Measurements from ENCODE around the gene FGGY. TPM values are rescaled to one million over a fixed set of nuclear protein-coding genes. Genes with fewer than 3 reads are reported as not detected.

The FGGY gene
- total RNA-seq, 1 experiment from 2014 or later: 6.4 TPM

GRCh38 chr1:59427784-59428183 is 130.9 kb downstream of the FGGY start:
- H3K9me3 Mint-ChIP-seq (ENCODE audit: unreplicated experiment): no peaks in the 10 kb centered on the region
- no peaks in the 10 kb centered on the region for H3K27me3 Mint-ChIP-seq (ENCODE audit: insufficient read depth, unreplicated experiment)
- H3K4me3 Mint-ChIP-seq (ENCODE audit: unreplicated experiment): no peak overlapping the region
- no peaks in the 10 kb centered on the region for H3K36me3 Mint-ChIP-seq (ENCODE audit: insufficient read depth, unreplicated experiment)
- H3K9me3 ChIP-seq: no peaks in the 10 kb centered on the region
- H3K27ac Mint-ChIP-seq (ENCODE audit: unreplicated experiment): no peak overlapping the region
- H3K27me3 ChIP-seq (replicated peaks; ENCODE audit: control insufficient read depth, insufficient read depth, low read length): no peaks in the 10 kb centered on the region
- CTCF ChIA-PET: no interaction called here
- no peaks in the 10 kb centered on the region for H3K36me3 ChIP-seq (ENCODE audit: control insufficient read depth, insufficient read depth, low read length)
- no peak overlapping the region for H3K4me3 ChIP-seq (ENCODE audit: low read depth, low read length)
- no peak for DNase-seq
- TF ChIP-seq, protein P1, sequence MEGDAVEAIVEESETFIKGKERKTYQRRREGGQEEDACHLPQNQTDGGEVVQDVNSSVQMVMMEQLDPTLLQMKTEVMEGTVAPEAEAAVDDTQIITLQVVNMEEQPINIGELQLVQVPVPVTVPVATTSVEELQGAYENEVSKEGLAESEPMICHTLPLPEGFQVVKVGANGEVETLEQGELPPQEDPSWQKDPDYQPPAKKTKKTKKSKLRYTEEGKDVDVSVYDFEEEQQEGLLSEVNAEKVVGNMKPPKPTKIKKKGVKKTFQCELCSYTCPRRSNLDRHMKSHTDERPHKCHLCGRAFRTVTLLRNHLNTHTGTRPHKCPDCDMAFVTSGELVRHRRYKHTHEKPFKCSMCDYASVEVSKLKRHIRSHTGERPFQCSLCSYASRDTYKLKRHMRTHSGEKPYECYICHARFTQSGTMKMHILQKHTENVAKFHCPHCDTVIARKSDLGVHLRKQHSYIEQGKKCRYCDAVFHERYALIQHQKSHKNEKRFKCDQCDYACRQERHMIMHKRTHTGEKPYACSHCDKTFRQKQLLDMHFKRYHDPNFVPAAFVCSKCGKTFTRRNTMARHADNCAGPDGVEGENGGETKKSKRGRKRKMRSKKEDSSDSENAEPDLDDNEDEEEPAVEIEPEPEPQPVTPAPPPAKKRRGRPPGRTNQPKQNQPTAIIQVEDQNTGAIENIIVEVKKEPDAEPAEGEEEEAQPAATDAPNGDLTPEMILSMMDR (IDR thresholded peaks at IDR 0.05; ENCODE audit: insufficient read depth in 1 of 2, low read depth in 1 of 2, low read length in 1 of 2, severe bottlenecking in 1 of 2, unreplicated experiment in 1 of 2): no peak
- intact Hi-C loops (cut with micrococcal nuclease; ENCODE audit: unreplicated experiment): no loop called here
- POLR2A ChIA-PET: no interaction called here
- peaks cover 6% of the 10 kb centered on the region; the same call in 1 of the 2 replicates for H3K4me1 ChIP-seq
- H3K4me1 Mint-ChIP-seq (ENCODE audit: low read depth, unreplicated experiment): no peaks in the 10 kb centered on the region
- no TSS peak for BruUV-seq (replicated peaks)

DNA sequence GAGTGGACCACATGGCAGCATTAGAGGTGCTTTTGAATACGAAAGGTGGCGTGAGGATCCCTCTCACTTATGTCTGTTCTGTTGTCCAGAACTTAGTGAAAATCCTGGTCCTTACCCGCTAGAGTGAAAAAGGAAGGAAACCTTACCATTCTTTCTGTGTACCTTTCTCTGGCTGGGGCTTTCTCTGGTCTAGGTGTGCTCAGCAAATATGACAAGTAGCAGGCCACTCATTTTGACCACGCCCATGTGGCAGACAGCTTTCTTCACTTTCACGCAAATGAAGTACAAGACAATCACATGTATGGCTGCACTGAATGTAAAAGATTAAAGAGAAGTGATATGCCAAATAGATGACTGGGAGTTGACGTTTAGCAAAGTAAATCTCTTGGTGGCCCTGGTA is 131.9 kb downstream of the FGGY start:
- Histone ChIP-seq H3K4me3 (ENCODE audit: low read depth, low read length) (no peak overlapping the region), H3K9me3 (no peaks in the 10 kb centered on the region), H3K27me3 (replicated peaks; ENCODE audit: control insufficient read depth, insufficient read depth, low read length) (no peaks in the 10 kb centered on the region), H3K36me3 (ENCODE audit: control insufficient read depth, insufficient read depth, low read length) (no peaks in the 10 kb centered on the region), H3K4me1 (peaks cover 7% of the 10 kb centered on the region; the same call in 1 of the 2 replicates)
- intact Hi-C loops (cut with micrococcal nuclease; ENCODE audit: unreplicated experiment): no loop called here
- no peaks in the 10 kb centered on the region for H3K9me3 Mint-ChIP-seq (ENCODE audit: unreplicated experiment)
- H3K27me3 Mint-ChIP-seq (ENCODE audit: insufficient read depth, unreplicated experiment): no peaks in the 10 kb centered on the region
- H3K4me3 Mint-ChIP-seq (ENCODE audit: unreplicated experiment): no peak overlapping the region
- TF ChIP-seq, protein P1 (IDR thresholded peaks at IDR 0.05; ENCODE audit: insufficient read depth in 1 of 2, low read depth in 1 of 2, low read length in 1 of 2, severe bottlenecking in 1 of 2, unreplicated experiment in 1 of 2): no peak
- BruUV-seq (replicated peaks): no TSS peak
- no peak overlapping the region for H3K27ac Mint-ChIP-seq (ENCODE audit: unreplicated experiment)
- H3K4me1 Mint-ChIP-seq (ENCODE audit: low read depth, unreplicated experiment): no peaks in the 10 kb centered on the region
- H3K36me3 Mint-ChIP-seq (ENCODE audit: insufficient read depth, unreplicated experiment): no peaks in the 10 kb centered on the region
- no peak for DNase-seq
- CTCF ChIA-PET: no interaction called here
- POLR2A ChIA-PET: no interaction called here

- Mint-ChIP-seq H3K27ac (ENCODE audit: unreplicated experiment) (no peak overlapping the region), H3K36me3 (ENCODE audit: insufficient read depth, unreplicated experiment) (no peaks in the 10 kb centered on the region), H3K4me3 (ENCODE audit: unreplicated experiment) (no peak overlapping the region), H3K4me1 (ENCODE audit: low read depth, unreplicated experiment) (no peaks in the 10 kb centered on the region), H3K9me3 (ENCODE audit: unreplicated experiment) (no peaks in the 10 kb centered on the region), H3K27me3 (ENCODE audit: insufficient read depth, unreplicated experiment) (no peaks in the 10 kb centered on the region)
- Histone ChIP-seq H3K27me3 (replicated peaks; ENCODE audit: control insufficient read depth, insufficient read depth, low read length) (no peaks in the 10 kb centered on the region), H3K4me3 (ENCODE audit: low read depth, low read length) (no peak overlapping the region), H3K4me1 (peaks cover 7% of the 10 kb centered on the region; the same call in 1 of the 2 replicates), H3K9me3 (no peaks in the 10 kb centered on the region), H3K36me3 (ENCODE audit: control insufficient read depth, insufficient read depth, low read length) (no peaks in the 10 kb centered on the region)
- no peak for DNase-seq
- no TSS peak for BruUV-seq (replicated peaks)
- intact Hi-C loops (cut with micrococcal nuclease; ENCODE audit: unreplicated experiment): no loop called here
- CTCF ChIA-PET: no interaction called here
- POLR2A ChIA-PET: no interaction called here
- TF ChIP-seq, protein P1 (IDR thresholded peaks at IDR 0.05; ENCODE audit: insufficient read depth in 1 of 2, low read depth in 1 of 2, low read length in 1 of 2, severe bottlenecking in 1 of 2, unreplicated experiment in 1 of 2): no peak
Measured at GRCh38 chr1:59429656-59430055, 132.8 kb downstream of the FGGY start.

All from Caco-2 (cell line).